Measurements from ENCODE around the gene LUC7L2. TPM values are rescaled to one million over a fixed set of nuclear protein-coding genes. Genes with fewer than 3 reads are reported as not detected.
"Not testable (repeated sequence)": the region's sequence is repeated elsewhere in the genome, so short reads cannot be mapped to it uniquely, and the experiment has no call there.

LUC7L2 gene
- total and polyA plus RNA-seq, 11 donors: 29.4 to 55.4 (median 46.2) TPM

GRCh38 chr7:139457153-139457946 is 97.7 kb downstream of the LUC7L2 start:
- Histone ChIP-seq H3K4me1 (peaks cover 0 to 4% (median 0%) of the 10 kb centered on the region in 12 donors), H3K36me3 (no peaks in the 10 kb centered on the region), H3K27me3 (peaks cover 0 to under 1% (median 0%) of the 10 kb centered on the region in 9 donors), H3K27ac (no peak overlapping the region), H3K4me3 (no peak overlapping the region), H3K9me3 (no peaks in the 10 kb centered on the region)
- TF ChIP-seq, protein P1, sequence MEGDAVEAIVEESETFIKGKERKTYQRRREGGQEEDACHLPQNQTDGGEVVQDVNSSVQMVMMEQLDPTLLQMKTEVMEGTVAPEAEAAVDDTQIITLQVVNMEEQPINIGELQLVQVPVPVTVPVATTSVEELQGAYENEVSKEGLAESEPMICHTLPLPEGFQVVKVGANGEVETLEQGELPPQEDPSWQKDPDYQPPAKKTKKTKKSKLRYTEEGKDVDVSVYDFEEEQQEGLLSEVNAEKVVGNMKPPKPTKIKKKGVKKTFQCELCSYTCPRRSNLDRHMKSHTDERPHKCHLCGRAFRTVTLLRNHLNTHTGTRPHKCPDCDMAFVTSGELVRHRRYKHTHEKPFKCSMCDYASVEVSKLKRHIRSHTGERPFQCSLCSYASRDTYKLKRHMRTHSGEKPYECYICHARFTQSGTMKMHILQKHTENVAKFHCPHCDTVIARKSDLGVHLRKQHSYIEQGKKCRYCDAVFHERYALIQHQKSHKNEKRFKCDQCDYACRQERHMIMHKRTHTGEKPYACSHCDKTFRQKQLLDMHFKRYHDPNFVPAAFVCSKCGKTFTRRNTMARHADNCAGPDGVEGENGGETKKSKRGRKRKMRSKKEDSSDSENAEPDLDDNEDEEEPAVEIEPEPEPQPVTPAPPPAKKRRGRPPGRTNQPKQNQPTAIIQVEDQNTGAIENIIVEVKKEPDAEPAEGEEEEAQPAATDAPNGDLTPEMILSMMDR (IDR thresholded peaks at IDR 0.05): no peak
- no peak for TF ChIP-seq POLR2A (IDR thresholded peaks at IDR 0.05)
- DNase-seq (no peak), ATAC-seq (no peak)
- intact Hi-C loops (cut with DNase I): no loop called here
- 74 to 78% (median 76%) methylated on average over 13 to 15 of the region's 15 CpGs for WGBS, 4 donors

DNA sequence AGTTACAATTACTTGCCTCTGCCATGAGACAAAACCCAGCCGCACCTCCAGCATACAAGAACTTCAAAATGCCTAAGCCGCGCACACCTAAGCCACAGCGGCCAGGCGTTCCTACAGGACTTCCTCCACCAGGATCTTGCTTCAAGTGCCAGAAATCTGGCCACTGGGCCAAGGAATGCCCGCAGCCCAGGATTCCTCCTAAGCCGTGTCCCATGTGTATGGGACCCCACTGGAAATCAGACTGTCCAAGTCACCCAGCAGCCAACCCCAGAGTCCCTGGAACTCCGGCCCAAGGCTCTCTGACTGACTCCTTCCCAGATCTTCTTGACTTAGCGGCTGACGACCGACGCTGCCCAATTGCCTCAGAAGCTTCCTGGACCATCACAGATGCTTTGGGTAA is 103.7 kb downstream of the LUC7L2 start:
- not testable (repeated sequence) for H3K36me3 ChIP-seq

DNA sequence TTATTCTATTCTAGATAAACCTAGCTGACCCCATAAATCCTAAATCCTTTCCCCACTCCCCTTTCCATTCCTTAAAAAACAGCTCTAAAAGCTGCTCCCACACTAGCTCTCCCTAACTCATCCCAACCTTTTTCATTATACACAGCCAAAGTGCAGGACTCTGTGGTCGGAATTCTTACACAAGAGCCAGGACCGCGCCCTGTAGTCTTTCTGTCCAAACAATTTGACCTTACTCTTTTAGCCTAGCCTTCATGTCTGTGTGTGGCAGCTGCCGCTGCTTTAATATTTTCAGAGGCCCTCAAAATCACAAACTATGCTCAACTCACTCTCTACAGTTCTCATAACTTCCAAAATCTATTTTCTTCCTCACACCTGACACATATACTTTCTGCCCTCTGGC is 104.8 kb downstream of the LUC7L2 start:
- H3K4me1 ChIP-seq; ATAC-seq; H3K9me3 ChIP-seq; intact Hi-C loops (cut with DNase I); DNase-seq; H3K27ac ChIP-seq; H3K4me3 ChIP-seq; H3K36me3 ChIP-seq: not testable (repeated sequence)
- peaks cover 0 to 11% (median 0%) of the 10 kb centered on the region in 9 donors for H3K27me3 ChIP-seq
- 93 to 97% (median 96%) methylated on average over 4 of the region's 4 CpGs for WGBS, 4 donors

More for the DNA sequence above, 103.7 kb downstream of the LUC7L2 start:
- H3K27me3 ChIP-seq: peaks cover 0 to 11% (median 0%) of the 10 kb centered on the region in 9 donors
- H3K4me3 ChIP-seq; H3K4me1 ChIP-seq; H3K27ac ChIP-seq; ATAC-seq; DNase-seq; intact Hi-C loops (cut with DNase I); H3K9me3 ChIP-seq: not testable (repeated sequence)
- WGBS, 4 donors: 94 to 98% (median 96%) methylated on average over 11 to 12 of the region's 12 CpGs

GRCh38 chr7:139465072-139465471 is 105.4 kb downstream of the LUC7L2 start:
- H3K27ac ChIP-seq; intact Hi-C loops (cut with DNase I); H3K36me3 ChIP-seq; H3K4me3 ChIP-seq; ATAC-seq; H3K9me3 ChIP-seq; DNase-seq; H3K4me1 ChIP-seq: not testable (repeated sequence)
- peaks cover 0 to 11% (median 0%) of the 10 kb centered on the region in 9 donors for H3K27me3 ChIP-seq
- 95 to 100% (median 97%) methylated on average over 10 of the region's 10 CpGs for WGBS, 4 donors

- H3K27me3 ChIP-seq; ATAC-seq; H3K4me1 ChIP-seq; DNase-seq; H3K27ac ChIP-seq; H3K9me3 ChIP-seq; H3K36me3 ChIP-seq; H3K4me3 ChIP-seq; intact Hi-C loops (cut with DNase I): not testable (repeated sequence)
- 69 to 73% (median 70%) methylated on average over 7 of the region's 7 CpGs for WGBS, 4 donors
These were observed 108.0 kb downstream of the LUC7L2 start for GRCh38 chr7:139467729-139468128.

DNA sequence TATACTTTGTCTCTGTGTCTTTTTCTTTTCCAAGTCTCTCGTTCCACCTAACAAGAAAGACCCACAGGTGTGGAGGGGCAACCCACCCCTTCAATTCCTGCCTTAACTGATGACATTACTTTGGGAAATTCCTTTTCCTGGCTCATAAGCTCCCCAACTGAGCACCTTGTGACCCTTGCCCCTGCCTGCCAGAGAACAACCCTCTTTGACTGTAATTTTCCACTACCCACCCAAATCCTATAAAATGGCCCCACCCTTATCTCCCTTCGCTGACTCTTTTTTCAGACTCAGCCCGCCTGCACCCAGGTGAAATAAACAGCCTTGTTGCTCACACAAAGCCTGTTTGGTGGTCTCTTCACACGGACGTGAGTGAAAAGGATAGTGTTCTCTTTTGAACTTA is 108.6 kb downstream of the LUC7L2 start:
- not testable (repeated sequence) for H3K36me3 ChIP-seq, ATAC-seq

More for the DNA sequence above, 108.6 kb downstream of the LUC7L2 start:
- H3K27ac ChIP-seq; intact Hi-C loops (cut with DNase I); DNase-seq; H3K4me1 ChIP-seq; H3K27me3 ChIP-seq; H3K9me3 ChIP-seq; H3K4me3 ChIP-seq: not testable (repeated sequence)
- 78 to 93% (median 80%) methylated on average over 5 of the region's 5 CpGs for WGBS, 4 donors

Data from heart left ventricle (tissue), 16 donors.